Progenitor cell of endocrine pancreas (in vitro differentiated cells): ENCODE results near the gene EFNB2. TPM values are rescaled to one million over a fixed set of nuclear protein-coding genes. Genes with fewer than 3 reads are reported as not detected.

Experiments used
- DNase-seq: peaks from one replicate; pipeline ENCODE4 v3.0.0; 2021; ENCODE audit warnings: low spot score; ENCODE audit not compliant: unreplicated experiment
- H3K27ac Mint-ChIP-seq: 2 replicates; pipeline ENCODE4 v1.8.0; 2021; ENCODE audit warnings: mild to moderate bottlenecking, moderate library complexity, mixed read lengths
- H3K27me3 Mint-ChIP-seq: 2 replicates; pipeline ENCODE4 v1.8.0; 2021; ENCODE audit warnings: mixed read lengths
- H3K36me3 Mint-ChIP-seq: 2 replicates; pipeline ENCODE4 v1.8.0; 2022; ENCODE audit warnings: mixed read lengths; ENCODE audit not compliant: insufficient read depth
- H3K4me1 Mint-ChIP-seq: 2 replicates; pipeline ENCODE4 v1.8.0; 2021; ENCODE audit warnings: low read depth, mixed read lengths
- H3K4me3 Mint-ChIP-seq: 2 replicates; pipeline ENCODE4 v1.8.0; 2021; ENCODE audit warnings: low read depth, mild to moderate bottlenecking, moderate library complexity, mixed read lengths
- H3K9me3 Mint-ChIP-seq: 2 replicates; pipeline ENCODE4 v1.8.0; 2021; ENCODE audit warnings: low read depth, mixed read lengths
- CTCF ChIP-seq: fragments of 200-600 bp; sonication (generic); IDR thresholded peaks from one replicate; pipeline ENCODE4 v1.5.0; 2021; ENCODE audit warnings: antibody characterized with exemption, mild to moderate bottlenecking; ENCODE audit not compliant: unreplicated experiment
- total RNA-seq: library from RNA; stranded (reverse); gene quantifications from 2 replicates; pipeline ENCODE4 v1.2.1, GENCODE V29; 2021

EFNB2 gene
- total RNA-seq, 1 donor from 2014 or later: 44.2 TPM

- no peak for DNase-seq
- Mint-ChIP-seq H3K4me3 (no peak overlapping the region), H3K27ac (no peak overlapping the region), H3K4me1 (no peaks in the 10 kb centered on the region), H3K36me3 (no peaks in the 10 kb centered on the region), H3K27me3 (peaks cover 7% of the 10 kb centered on the region), H3K9me3 (no peaks in the 10 kb centered on the region)
- no peak for TF ChIP-seq CTCF
These were observed 79.7 kb downstream of the EFNB2 start for GRCh38 chr13:106455777-106456176.

- Mint-ChIP-seq H3K4me1 (no peaks in the 10 kb centered on the region), H3K9me3 (no peaks in the 10 kb centered on the region), H3K4me3 (no peak overlapping the region), H3K36me3 (no peaks in the 10 kb centered on the region), H3K27me3 (peaks cover 7% of the 10 kb centered on the region), H3K27ac (no peak overlapping the region)
- no peak for DNase-seq
- no peak for TF ChIP-seq CTCF
These were observed 80.3 kb downstream of the EFNB2 start for GRCh38 chr13:106455190-106455589.

- TF ChIP-seq CTCF: no peak
- no peak for DNase-seq
- H3K9me3 Mint-ChIP-seq: no peaks in the 10 kb centered on the region
These were observed 82.4 kb downstream of the EFNB2 start for GRCh38 chr13:106453101-106453500.

GRCh38 chr13:106450991-106451390, 84.5 kb downstream of the EFNB2 start:
- Mint-ChIP-seq H3K9me3 (no peaks in the 10 kb centered on the region), H3K27ac (no peak overlapping the region), H3K4me1 (no peaks in the 10 kb centered on the region), H3K4me3 (no peak overlapping the region), H3K27me3 (peaks cover 15% of the 10 kb centered on the region), H3K36me3 (no peaks in the 10 kb centered on the region)
- no peak for TF ChIP-seq CTCF
- DNase-seq: no peak

More at GRCh38 chr13:106453101-106453500, 82.4 kb downstream of the EFNB2 start:
- H3K27me3 Mint-ChIP-seq: peaks cover 7% of the 10 kb centered on the region
- H3K4me3 Mint-ChIP-seq: no peak overlapping the region
- H3K27ac Mint-ChIP-seq: no peak overlapping the region
- no peaks in the 10 kb centered on the region for H3K36me3 Mint-ChIP-seq
- H3K4me1 Mint-ChIP-seq: no peaks in the 10 kb centered on the region

GRCh38 chr13:106449096-106449495, 86.4 kb downstream of the EFNB2 start:
- H3K4me1 Mint-ChIP-seq: no peaks in the 10 kb centered on the region
- no peak overlapping the region for H3K4me3 Mint-ChIP-seq
- TF ChIP-seq CTCF: no peak
- no peaks in the 10 kb centered on the region for H3K36me3 Mint-ChIP-seq
- DNase-seq: no peak
- no peaks in the 10 kb centered on the region for H3K9me3 Mint-ChIP-seq
- H3K27ac Mint-ChIP-seq: no peak overlapping the region
- H3K27me3 Mint-ChIP-seq: peaks cover 15% of the 10 kb centered on the region
